Measurements from ENCODE around the gene SIGLECL1.

- TF ChIP-seq, protein P1, sequence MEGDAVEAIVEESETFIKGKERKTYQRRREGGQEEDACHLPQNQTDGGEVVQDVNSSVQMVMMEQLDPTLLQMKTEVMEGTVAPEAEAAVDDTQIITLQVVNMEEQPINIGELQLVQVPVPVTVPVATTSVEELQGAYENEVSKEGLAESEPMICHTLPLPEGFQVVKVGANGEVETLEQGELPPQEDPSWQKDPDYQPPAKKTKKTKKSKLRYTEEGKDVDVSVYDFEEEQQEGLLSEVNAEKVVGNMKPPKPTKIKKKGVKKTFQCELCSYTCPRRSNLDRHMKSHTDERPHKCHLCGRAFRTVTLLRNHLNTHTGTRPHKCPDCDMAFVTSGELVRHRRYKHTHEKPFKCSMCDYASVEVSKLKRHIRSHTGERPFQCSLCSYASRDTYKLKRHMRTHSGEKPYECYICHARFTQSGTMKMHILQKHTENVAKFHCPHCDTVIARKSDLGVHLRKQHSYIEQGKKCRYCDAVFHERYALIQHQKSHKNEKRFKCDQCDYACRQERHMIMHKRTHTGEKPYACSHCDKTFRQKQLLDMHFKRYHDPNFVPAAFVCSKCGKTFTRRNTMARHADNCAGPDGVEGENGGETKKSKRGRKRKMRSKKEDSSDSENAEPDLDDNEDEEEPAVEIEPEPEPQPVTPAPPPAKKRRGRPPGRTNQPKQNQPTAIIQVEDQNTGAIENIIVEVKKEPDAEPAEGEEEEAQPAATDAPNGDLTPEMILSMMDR (conservative IDR thresholded peaks at IDR 0.05 in 1 of 2, IDR thresholded peaks at IDR 0.05 in 1 of 2; ENCODE audit: extremely low read depth in 1 of 2, insufficient read depth in 1 of 2, low read depth in 1 of 2, low read length in 2 of 2), result no peak
- TF ChIP-seq EZH2 (IDR thresholded peaks at IDR 0.05; ENCODE audit: borderline replicate concordance, low read length), result no peak
Observed at GRCh38 chr19:51220996-51221395, 29.9 kb upstream of the SIGLECL1 start.

Data from mammary epithelial cell (primary cell).